ENCODE results near the gene ICAM4.

DNA sequence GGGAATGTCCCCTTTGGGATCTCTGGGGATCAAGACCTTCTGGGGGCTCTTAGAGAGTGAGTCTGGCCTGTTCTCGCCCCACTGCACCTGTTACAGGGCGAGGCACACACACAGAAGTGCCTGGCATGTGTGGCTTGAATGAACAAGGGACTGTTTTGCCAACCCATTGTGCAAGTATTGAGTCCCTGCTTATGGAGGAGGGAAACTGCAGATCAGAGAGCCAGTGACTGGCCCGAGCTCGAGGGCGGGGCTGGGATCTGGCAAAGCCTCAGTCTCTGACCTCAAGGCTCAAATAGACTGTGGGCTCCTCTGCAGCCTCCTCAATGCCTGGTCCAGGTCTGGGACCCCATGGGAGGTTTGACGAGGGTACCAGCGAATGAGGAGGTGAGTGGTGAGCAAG, 41.0 kb downstream of the ICAM4 start:
- no peak for TF ChIP-seq FOS (IDR thresholded peaks at IDR 0.05; ENCODE audit: borderline replicate concordance, insufficient read depth, low read length)
- TF ChIP-seq POLR2A (IDR thresholded peaks at IDR 0.05; ENCODE audit: low read depth, low read length) = no peak
- TF ChIP-seq, protein P1, sequence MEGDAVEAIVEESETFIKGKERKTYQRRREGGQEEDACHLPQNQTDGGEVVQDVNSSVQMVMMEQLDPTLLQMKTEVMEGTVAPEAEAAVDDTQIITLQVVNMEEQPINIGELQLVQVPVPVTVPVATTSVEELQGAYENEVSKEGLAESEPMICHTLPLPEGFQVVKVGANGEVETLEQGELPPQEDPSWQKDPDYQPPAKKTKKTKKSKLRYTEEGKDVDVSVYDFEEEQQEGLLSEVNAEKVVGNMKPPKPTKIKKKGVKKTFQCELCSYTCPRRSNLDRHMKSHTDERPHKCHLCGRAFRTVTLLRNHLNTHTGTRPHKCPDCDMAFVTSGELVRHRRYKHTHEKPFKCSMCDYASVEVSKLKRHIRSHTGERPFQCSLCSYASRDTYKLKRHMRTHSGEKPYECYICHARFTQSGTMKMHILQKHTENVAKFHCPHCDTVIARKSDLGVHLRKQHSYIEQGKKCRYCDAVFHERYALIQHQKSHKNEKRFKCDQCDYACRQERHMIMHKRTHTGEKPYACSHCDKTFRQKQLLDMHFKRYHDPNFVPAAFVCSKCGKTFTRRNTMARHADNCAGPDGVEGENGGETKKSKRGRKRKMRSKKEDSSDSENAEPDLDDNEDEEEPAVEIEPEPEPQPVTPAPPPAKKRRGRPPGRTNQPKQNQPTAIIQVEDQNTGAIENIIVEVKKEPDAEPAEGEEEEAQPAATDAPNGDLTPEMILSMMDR (IDR thresholded peaks at IDR 0.05; ENCODE audit: extremely low read depth in 1 of 2, insufficient read depth in 1 of 2, low read depth in 1 of 2, low read length in 2 of 2) = no peak
- no peak for TF ChIP-seq EZH2 (IDR thresholded peaks at IDR 0.05; ENCODE audit: borderline replicate concordance, low read depth, low read length, severe bottlenecking)
